ENCODE results near the gene FOXL1.

DNA sequence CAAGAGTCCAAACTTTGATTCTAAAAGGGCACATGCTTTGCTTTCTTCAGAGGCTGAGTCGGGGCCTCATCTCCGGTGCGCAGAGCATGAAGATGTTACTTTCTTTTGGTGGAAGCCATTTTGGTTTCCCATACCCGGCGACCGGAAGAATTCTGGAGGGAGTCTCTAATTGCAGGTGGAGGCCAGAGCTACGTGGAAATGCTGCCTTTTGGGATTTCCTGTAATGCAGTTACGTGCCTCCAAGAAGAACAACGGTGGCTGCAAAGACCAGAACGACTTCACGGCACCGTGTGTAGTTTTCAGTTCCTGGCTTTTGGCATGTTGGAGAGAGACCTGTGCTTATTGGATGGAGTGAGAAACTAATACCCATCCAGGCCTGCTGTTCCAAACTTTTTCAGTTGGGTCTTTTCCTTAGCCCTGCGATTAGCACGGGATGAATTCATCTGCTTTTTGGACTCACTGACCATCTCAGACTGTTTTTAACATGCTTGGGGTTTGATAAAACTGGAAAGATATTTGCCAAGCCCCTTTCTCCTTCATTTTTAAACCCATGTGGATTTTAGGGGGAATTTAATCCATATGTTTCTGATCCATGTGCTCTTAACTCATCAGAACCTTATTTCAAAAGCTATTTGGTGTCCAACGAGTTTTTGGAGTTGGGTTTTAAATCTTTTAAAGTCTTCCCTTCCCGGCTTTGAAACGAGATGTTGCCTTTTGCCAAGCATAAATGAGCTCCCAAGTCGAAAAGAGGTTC, 19.0 kb downstream of the FOXL1 start:
- TF ChIP-seq CTCF (IDR thresholded peaks at IDR 0.05) = no peak
- no peak for TF ChIP-seq ZFX (IDR thresholded peaks at IDR 0.05; ENCODE audit: borderline replicate concordance)
